Naive B cell (primary cell): ENCODE data around the gene CLCN1. TPM values are rescaled to one million over a fixed set of nuclear protein-coding genes. Genes with fewer than 3 reads are reported as not detected.

Source experiments
- ATAC-seq, 2 donors: fragments of 150-1000 bp; cut with Tn5 transposase; 2 replicates each; pipeline ENCODE4 v1.10.0; 2021; ENCODE audit warnings: low read depth in 2 of 2, mild to moderate bottlenecking in 2 of 2, moderate library complexity in 2 of 2
- DNase-seq: peaks from one replicate; pipeline ENCODE4 v3.0.0; 2022
- H3K27ac Mint-ChIP-seq, 6 donors: one replicate each; pipeline ENCODE4 v1.8.0; 2020 to 2022; ENCODE audit warnings: mild to moderate bottlenecking in 6 of 6, mixed read lengths in 6 of 6, moderate library complexity in 5 of 6, inconsistent platforms in 2 of 6
- H3K27me3 Mint-ChIP-seq, 3 donors: one replicate each; pipeline ENCODE4 v1.8.0; 2021 to 2022; ENCODE audit warnings: mixed read lengths in 3 of 3, mild to moderate bottlenecking in 1 of 3
- H3K36me3 Mint-ChIP-seq, 2 donors: one replicate each; pipeline ENCODE4 v1.8.0; 2020 to 2022; ENCODE audit warnings: mixed read lengths in 2 of 2, inconsistent platforms in 1 of 2, mild to moderate bottlenecking in 1 of 2
- H3K4me1 Mint-ChIP-seq, 3 donors: one replicate each; pipeline ENCODE4 v1.8.0; 2020 to 2022; ENCODE audit warnings: mixed read lengths in 3 of 3, inconsistent platforms in 1 of 3, mild to moderate bottlenecking in 1 of 3, moderate library complexity in 1 of 3
- H3K4me3 Mint-ChIP-seq, 8 donors: one replicate each; pipeline ENCODE4 v1.8.0; 2020 to 2022; ENCODE audit warnings: mild to moderate bottlenecking in 8 of 8, mixed read lengths in 8 of 8, moderate library complexity in 8 of 8, inconsistent platforms in 2 of 8
- H3K9me3 Mint-ChIP-seq, 7 donors: one replicate each; pipeline ENCODE4 v1.8.0; 2020 to 2022; ENCODE audit warnings: mixed read lengths in 7 of 7, mild to moderate bottlenecking in 5 of 7, inconsistent platforms in 2 of 7, moderate library complexity in 1 of 7
- polyA plus RNA-seq, 6 donors: library from polyadenylated mRNA; unstranded; fragments of 300-500 nt; fragmentation: Illumina TruSeq; gene quantifications; one replicate each; pipeline ENCODE4 v1.2.3, GENCODE V29; 2021; ENCODE audit warnings: low read depth in 6 of 6

CLCN1 gene
- polyA plus RNA-seq, 6 donors from 2014 or later = not detected

DNA sequence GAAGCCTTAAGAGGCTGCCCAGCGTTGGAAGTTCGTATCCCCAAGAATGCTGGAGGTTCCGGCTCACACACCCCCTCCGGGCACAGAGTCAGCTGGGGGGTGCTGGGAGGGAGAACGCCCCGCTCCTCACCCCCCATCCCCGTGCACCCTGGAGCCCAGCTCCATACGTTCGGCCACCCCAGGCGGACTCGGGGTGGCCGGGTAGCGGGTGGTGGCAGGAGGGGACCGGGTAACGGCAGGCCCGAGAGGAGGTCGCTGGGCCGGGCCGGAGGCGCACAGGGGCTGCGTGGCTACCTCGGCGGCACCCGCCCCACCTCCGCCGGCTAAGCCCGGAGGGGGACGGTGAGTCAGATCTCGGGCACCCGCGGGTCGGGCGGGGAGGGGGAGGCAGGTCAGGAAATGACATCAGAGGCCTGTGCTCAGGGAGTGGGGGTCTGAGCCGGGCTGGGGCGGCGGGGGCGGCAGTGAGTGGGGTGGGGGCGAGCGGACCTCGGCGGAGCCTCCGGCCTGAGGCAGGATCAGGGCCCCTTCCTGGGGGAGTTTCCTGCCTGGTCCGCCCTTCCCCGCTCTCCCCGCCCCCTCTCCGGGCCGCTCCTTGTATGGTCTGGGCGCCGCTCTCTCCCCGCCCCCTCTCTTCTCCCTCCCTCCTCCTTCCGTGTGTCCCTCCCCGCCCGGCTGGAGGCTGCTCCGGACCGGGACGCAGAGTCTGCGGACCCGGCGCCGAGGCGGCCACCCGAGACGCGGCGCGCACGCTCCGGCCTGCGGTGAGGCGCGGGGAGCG is 64.9 kb downstream of the CLCN1 start, which contains the start of gene ZYX:
ZYX (plus strand) TSS at position 700 of the 781 bp plus-strand sequence. CDS start 227 bp downstream, outside the sequence.
- Mint-ChIP-seq H3K27me3 (no peaks in the 10 kb centered on the region), H3K9me3 (no peaks in the 10 kb centered on the region), H3K36me3 (no peaks in the 10 kb centered on the region), H3K27ac (peak within 1 kb of the TSS; percentile 77 to 97 (median 88)), H3K4me3 (peak within 1 kb of the TSS in 7 of 8 donors; percentile 83 to 97 (median 92)), H3K4me1 (peaks cover 11 to 18% (median 17%) of the 10 kb centered on the region in 3 donors)
- DNase-seq (peak; percentile 74), ATAC-seq (peak; percentile 69 to 70)

DNA sequence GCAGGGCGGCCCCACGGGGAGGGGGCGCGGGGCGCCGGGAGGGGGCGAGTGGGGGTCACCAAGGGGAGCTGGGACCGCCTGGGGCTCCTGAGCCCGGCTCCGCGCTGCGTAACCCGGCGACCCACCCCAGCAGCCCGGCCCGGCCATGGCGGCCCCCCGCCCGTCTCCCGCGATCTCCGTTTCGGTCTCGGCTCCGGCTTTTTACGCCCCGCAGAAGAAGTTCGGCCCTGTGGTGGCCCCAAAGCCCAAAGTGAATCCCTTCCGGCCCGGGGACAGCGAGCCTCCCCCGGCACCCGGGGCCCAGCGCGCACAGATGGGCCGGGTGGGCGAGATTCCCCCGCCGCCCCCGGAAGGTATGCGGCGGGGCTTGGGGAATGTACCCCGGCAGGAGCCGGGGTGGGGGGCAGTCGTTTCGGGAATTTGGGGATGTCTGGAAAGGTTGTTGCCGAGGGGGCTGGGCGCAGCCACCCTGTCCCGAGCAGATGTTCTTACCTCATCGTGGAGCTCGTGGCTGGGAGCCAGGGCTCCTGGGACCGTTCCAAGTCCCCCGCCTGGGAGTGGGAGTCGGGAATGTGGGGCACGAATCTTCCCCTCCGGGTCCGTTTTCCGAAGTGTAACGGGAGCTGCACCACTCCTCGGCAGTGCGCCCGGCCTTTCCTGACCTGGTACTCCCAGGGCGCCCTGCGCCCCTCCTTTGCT is 65.7 kb downstream of the CLCN1 start:
- peak overlapping the region in 2 of 6 donors; percentile 1 to 35 for H3K27ac Mint-ChIP-seq
- H3K27me3 Mint-ChIP-seq = no peaks in the 10 kb centered on the region
- H3K9me3 Mint-ChIP-seq = no peaks in the 10 kb centered on the region
- no peaks in the 10 kb centered on the region for H3K36me3 Mint-ChIP-seq
- ATAC-seq = peak; percentile 3 to 8
- peaks cover 10 to 17% (median 16%) of the 10 kb centered on the region in 3 donors for H3K4me1 Mint-ChIP-seq
- no peak for DNase-seq
- peak overlapping the region in 7 of 8 donors; percentile 52 to 88 (median 83) for H3K4me3 Mint-ChIP-seq

DNA sequence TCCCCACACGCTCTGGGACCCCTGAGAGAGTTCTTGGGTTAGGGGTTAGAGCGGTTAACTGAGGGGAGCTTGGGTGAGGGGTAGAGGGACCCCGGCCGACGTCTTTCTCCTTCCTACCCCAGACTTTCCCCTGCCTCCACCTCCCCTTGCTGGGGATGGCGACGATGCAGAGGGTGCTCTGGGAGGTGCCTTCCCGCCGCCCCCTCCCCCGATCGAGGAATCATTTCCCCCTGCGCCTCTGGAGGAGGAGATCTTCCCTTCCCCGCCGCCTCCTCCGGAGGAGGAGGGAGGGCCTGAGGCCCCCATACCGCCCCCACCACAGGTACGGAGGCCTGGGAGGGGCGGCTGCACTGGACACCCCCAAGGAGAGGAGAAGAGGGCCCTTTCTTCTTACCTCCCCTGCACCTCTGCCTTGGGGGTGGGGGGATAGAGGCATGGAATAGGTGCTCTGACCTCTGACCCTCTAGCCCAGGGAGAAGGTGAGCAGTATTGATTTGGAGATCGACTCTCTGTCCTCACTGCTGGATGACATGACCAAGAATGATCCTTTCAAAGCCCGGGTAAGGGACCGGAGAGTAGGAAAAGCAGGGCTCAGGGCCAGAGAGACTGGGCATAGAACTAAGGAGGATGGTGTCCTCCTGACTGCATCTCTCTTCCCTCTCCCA is 66.3 kb downstream of the CLCN1 start:
- Mint-ChIP-seq H3K4me3 (peak overlapping the region in 7 of 8 donors; percentile 52 to 88 (median 83)), H3K9me3 (no peaks in the 10 kb centered on the region), H3K4me1 (peaks cover 10 to 17% (median 14%) of the 10 kb centered on the region in 3 donors), H3K27ac (peak overlapping the region in 2 of 6 donors; percentile 29 to 35), H3K36me3 (no peaks in the 10 kb centered on the region), H3K27me3 (no peaks in the 10 kb centered on the region)
- ATAC-seq (no peak), DNase-seq (no peak)

DNA sequence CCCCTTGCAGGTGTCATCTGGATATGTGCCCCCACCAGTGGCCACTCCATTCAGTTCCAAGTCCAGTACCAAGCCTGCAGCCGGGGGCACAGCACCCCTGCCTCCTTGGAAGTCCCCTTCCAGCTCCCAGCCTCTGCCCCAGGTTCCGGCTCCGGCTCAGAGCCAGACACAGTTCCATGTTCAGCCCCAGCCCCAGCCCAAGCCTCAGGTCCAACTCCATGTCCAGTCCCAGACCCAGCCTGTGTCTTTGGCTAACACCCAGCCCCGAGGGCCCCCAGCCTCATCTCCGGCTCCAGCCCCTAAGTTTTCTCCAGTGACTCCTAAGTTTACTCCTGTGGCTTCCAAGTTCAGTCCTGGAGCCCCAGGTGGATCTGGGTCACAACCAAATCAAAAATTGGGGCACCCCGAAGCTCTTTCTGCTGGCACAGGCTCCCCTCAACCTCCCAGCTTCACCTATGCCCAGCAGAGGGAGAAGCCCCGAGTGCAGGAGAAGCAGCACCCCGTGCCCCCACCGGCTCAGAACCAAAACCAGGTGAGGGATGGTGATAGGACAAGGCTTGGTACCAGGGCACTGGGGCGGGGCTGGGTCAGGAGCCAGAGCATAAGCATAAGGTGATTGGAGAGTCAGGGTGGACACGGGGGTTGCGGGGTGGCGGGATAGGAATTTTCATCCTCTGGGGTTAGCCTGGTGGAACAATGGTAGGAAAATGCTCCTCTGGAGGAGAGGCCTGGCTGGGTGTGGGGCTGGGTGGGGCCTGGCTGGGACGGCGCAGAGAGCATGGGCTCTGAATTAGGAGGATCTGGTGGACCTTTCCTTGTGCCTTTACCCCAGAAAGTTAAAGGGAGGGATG is 67.1 kb downstream of the CLCN1 start:
- H3K9me3 Mint-ChIP-seq = no peaks in the 10 kb centered on the region
- DNase-seq (no peak), ATAC-seq (no peak)
- H3K4me1 Mint-ChIP-seq = peaks cover 10 to 17% (median 14%) of the 10 kb centered on the region in 3 donors
- peak overlapping the region in 7 of 8 donors; percentile 14 to 88 (median 68) for H3K4me3 Mint-ChIP-seq
- H3K27me3 Mint-ChIP-seq = no peaks in the 10 kb centered on the region
- no peaks in the 10 kb centered on the region for H3K36me3 Mint-ChIP-seq
- H3K27ac Mint-ChIP-seq = peak overlapping the region in 2 of 6 donors; percentile 49 to 58

DNA sequence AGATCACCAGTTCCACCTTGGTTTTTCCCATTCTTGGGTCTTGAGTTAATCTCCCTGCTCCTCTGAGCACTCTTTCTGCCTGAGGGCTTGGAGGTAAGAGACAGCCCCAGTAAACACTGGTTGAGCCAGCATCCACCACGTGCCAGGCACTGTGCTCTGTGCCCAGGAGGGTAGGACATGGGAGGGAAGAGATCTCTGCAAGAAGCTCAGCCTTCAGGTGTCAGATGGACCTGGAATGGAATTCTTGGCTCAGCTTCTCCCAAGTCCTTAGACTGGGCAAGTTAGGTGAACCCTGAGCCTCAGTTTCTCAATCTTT is 67.7 kb downstream of the CLCN1 start:
- Mint-ChIP-seq H3K27me3 (no peaks in the 10 kb centered on the region), H3K4me3 (peak overlapping the region in 1 of 8 donors; percentile 42), H3K27ac (no peak overlapping the region), H3K9me3 (no peaks in the 10 kb centered on the region), H3K36me3 (no peaks in the 10 kb centered on the region), H3K4me1 (peaks cover 10 to 17% (median 14%) of the 10 kb centered on the region in 3 donors)
- DNase-seq = no peak
- ATAC-seq = no peak

DNA sequence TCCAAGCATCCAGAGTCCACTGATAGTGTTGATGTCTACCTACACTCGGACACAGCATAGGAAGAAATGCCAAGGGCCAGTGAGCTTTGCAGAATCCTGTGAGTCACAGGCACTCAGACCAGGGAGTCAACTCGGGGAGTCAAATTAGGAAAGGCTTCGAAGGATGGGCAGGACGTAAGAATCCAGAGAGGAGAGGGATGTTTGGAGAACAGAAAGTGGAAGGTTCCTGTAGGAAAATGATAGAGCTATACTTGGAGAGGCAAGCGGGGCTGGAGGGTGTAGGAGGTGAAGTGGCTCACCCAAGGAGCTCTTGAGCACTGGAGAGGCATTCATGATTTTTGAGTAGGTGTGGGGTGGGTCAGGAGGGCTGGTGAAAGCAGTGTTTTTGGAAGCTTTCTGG is 68.2 kb downstream of the CLCN1 start:
- Mint-ChIP-seq H3K27ac (no peak overlapping the region), H3K36me3 (no peaks in the 10 kb centered on the region), H3K4me3 (no peak overlapping the region), H3K27me3 (no peaks in the 10 kb centered on the region), H3K4me1 (peaks cover 9 to 15% (median 10%) of the 10 kb centered on the region in 3 donors), H3K9me3 (no peaks in the 10 kb centered on the region)
- no peak for ATAC-seq
- DNase-seq = no peak

DNA sequence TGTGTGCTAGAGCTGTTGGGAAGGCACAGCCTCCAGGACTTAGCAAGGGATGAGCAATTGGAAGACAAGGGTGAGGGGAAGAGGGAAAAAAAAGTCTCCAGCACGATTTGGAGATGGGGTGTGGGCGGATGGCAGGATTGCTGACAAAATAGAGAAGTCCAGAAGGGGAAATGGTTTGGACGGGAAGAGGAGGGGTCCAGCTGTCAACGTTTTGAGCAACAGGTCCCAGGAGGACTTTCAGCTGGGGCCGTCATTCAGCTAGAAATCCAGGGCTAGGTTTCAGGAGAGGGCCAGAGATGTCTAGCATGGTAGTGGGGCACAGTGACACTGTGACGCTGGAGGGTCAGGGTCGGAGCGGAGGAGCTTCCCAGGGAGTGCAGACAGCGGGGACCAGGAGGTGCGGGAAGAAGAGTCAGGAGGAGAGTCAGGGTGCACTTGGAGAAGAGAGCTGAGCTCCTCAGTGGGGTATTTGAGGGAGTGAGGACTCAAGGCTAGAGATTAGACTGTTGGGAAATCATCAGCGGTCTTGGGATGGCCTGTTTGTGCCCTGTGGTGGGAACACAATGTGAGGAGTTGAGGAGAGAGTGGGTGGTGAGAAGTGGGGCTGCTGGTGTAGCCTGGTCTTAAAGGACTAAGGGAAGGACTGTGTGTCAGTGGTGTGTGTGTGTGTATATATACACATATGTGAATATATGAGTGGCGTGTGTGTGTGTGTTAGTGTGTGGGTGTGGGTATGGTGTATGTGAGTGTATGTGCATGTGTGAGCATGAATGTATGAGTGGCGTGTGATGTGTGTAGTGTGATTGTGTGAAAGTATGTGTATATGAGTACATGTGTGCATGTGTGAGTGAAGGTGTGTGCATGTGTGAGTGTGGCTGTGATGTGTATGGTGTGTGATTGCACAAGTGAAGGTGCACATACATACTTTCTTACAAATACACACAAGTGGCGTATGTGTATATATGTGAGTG is 69.0 kb downstream of the CLCN1 start:
- Mint-ChIP-seq H3K4me1 (peaks cover 1 to 7% (median 2%) of the 10 kb centered on the region in 3 donors), H3K36me3 (peaks cover 0 to 2% of the 10 kb centered on the region in 2 donors)

DNA sequence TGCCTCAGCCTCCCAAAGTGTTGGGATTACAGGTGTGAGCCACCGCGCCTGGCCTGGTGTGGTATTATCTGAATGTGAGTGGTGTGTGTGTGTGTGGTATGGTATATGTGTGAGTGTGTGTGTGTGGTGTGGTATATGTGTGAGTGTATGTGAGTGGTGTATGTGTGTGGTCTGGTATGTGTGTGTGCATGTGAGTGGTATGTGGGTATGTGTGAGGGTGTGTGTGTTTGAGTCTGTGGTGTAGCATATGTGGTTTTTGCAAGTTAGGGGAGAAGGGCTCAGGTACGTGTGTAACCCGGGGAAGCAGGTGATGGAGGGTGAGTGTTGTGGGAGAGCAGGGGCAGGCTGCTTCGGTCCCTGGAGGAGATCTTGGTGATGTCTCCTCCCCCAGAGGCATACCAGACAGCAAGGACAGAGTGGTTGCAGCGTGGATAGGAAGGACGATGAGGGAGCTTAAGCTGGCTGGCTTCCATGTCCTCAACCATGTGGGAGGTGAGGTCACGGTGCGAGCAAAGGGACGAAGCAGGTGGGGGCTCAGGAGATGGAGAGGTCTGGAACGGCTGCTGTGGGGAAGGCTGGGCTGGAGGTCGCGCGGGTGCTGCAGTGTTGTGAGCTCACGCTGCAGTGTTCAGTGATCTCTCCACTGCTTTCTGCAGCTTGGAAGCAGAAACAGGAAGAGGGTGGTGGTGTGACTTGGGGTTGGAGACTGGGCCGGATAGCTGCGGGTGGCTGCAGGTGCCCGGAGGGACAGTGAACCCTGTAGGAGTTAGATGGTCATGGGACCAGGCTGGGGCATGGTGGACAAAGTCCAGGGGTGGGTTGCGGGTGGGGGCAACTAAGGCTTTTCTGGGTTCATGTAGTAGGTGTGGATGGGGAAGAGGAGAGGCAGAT is 70.2 kb downstream of the CLCN1 start:
- H3K27ac Mint-ChIP-seq = no peak overlapping the region
- no peak overlapping the region for H3K4me3 Mint-ChIP-seq
- no peaks in the 10 kb centered on the region for H3K9me3 Mint-ChIP-seq
- no peaks in the 10 kb centered on the region for H3K27me3 Mint-ChIP-seq
- peak; percentile 26 to 51 for ATAC-seq
- peaks cover 0 to 4% of the 10 kb centered on the region in 2 donors for H3K36me3 Mint-ChIP-seq
- no peak for DNase-seq
- peaks cover 0 to 6% (median 0%) of the 10 kb centered on the region in 3 donors for H3K4me1 Mint-ChIP-seq

More for the DNA sequence above, 69.0 kb downstream of the CLCN1 start:
- DNase-seq (no peak), ATAC-seq (no peak)
- no peak overlapping the region for H3K4me3 Mint-ChIP-seq
- no peaks in the 10 kb centered on the region for H3K27me3 Mint-ChIP-seq
- no peaks in the 10 kb centered on the region for H3K9me3 Mint-ChIP-seq
- no peak overlapping the region for H3K27ac Mint-ChIP-seq

DNA sequence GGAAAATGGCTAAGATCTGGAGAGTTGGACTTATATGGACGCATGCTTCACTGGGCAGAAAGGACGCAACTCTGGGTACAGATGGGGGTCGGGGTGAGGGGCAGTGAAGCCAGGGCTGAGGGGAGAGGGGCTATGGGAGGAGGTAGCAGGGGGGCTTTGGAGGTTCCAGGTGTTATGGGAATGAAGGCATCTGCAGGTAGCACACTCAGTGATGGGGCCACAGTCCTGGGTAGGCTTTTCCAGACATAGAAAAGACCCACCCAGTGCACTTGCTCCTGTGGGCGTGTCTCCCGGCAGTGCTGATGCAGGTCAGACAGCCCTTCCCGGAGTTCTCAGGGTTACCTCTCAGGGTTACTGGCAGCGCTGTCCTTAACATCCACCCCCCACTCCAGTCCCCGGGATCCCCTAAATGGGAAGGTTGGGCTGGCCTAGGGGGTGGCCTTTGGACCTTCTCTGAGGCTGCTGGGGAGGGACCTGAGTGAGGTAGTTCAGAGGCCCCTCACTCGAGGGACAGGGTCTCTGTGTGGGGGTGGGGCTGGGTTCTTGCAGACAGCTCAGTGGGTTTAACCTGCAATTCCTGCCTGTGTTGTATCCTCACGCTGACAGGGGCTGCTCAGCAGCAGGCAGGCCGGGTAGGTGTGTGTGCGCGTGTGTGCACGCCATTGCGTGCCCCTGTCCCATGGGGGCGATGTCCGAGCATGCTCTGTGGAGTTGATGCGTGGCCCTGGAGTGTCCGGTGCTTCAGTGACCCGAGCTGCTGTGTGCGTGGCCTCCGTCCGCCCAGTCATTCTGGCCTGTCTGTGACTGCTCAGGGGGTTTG is 71.5 kb downstream of the CLCN1 start:
- H3K36me3 Mint-ChIP-seq = peaks cover 0 to 4% of the 10 kb centered on the region in 2 donors
- no peak overlapping the region for H3K27ac Mint-ChIP-seq
- H3K27me3 Mint-ChIP-seq = no peaks in the 10 kb centered on the region
- H3K4me1 Mint-ChIP-seq = peaks cover 0 to 6% (median 0%) of the 10 kb centered on the region in 3 donors
- DNase-seq = no peak
- H3K9me3 Mint-ChIP-seq = no peaks in the 10 kb centered on the region
- ATAC-seq = no peak
- H3K4me3 Mint-ChIP-seq = no peak overlapping the region

DNA sequence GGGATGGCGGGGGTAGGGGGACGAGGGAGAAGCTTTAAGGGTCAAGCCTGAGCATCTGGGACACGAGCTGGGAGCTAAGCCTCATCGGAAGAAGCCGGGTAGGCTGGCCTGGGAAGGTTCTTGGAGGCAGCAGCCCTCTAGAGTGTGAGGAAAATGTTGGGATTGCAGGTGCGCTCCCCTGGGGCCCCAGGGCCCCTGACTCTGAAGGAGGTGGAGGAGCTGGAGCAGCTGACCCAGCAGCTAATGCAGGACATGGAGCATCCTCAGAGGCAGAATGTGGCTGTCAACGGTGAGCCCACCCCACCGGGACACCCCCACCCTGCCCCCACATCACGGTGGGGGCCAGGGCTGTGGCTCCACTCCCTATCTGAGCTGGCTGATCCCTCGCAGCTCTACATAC is 72.1 kb downstream of the CLCN1 start:
- no peaks in the 10 kb centered on the region for H3K27me3 Mint-ChIP-seq
- no peak overlapping the region for H3K27ac Mint-ChIP-seq
- H3K4me1 Mint-ChIP-seq = peaks cover 0 to 3% (median 0%) of the 10 kb centered on the region in 3 donors

More for the DNA sequence above, 72.1 kb downstream of the CLCN1 start:
- peaks cover 0 to 4% of the 10 kb centered on the region in 2 donors for H3K36me3 Mint-ChIP-seq
- H3K4me3 Mint-ChIP-seq = peak overlapping the region in 1 of 8 donors; percentile 60
- H3K9me3 Mint-ChIP-seq = no peaks in the 10 kb centered on the region
- ATAC-seq (no peak), DNase-seq (no peak)
